A673 (cell line): ENCODE results near the gene ITGAV.

ENCODE experiments used
- EZH2 ChIP-seq: fragments of 200-600 bp; sonication (generic); IDR thresholded peaks from 2 replicates; pipeline ENCODE4 v1.6.1; 2017; ENCODE audit warnings: borderline replicate concordance, low read depth, mild to moderate bottlenecking, mixed read lengths, antibody characterized with exemption, low read length; ENCODE audit not compliant: poor library complexity, severe bottlenecking
- TF ChIP-seq, protein P1 (sequence below): fragments of 300-800, 200-600 bp; sonication (generic); conservative IDR thresholded peaks from 2 replicates; pipeline ENCODE4 v1.5.1; 2017; ENCODE audit warnings: low read depth, mild to moderate bottlenecking, antibody characterized with exemption, low read length, moderate library complexity, mixed read lengths

DNA sequence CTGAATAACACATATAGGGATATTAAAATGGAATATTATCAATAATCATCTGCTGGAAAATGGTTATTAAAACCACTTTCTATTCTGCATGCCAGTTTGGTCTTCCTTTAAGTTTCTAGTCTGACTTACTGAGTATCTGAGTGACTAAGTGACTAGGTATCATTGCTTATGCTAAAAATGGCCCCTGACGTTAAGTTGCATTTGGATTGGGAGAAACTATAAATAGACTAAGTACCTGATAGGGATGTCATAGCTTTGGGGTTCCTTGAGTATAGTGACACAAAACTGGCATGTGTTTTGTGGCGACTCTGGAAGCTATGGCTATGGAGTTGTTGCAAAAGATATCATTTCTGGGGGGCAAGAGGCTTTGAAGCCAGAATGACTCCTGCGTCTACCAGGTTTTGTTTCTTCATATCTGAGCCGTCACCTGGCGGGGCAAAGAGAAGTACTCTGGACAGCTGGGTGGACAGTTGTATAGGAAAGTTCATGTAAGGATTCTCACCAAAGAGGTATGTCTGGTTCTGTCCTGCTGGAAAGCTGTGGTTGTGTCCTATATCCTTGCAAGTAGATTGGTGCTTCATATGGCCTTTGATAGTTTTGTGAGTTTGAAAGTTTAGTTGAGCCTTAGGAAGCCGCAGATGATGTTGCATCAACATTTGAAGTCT, 17.9 kb downstream of the ITGAV start:
- TF ChIP-seq, protein P1, sequence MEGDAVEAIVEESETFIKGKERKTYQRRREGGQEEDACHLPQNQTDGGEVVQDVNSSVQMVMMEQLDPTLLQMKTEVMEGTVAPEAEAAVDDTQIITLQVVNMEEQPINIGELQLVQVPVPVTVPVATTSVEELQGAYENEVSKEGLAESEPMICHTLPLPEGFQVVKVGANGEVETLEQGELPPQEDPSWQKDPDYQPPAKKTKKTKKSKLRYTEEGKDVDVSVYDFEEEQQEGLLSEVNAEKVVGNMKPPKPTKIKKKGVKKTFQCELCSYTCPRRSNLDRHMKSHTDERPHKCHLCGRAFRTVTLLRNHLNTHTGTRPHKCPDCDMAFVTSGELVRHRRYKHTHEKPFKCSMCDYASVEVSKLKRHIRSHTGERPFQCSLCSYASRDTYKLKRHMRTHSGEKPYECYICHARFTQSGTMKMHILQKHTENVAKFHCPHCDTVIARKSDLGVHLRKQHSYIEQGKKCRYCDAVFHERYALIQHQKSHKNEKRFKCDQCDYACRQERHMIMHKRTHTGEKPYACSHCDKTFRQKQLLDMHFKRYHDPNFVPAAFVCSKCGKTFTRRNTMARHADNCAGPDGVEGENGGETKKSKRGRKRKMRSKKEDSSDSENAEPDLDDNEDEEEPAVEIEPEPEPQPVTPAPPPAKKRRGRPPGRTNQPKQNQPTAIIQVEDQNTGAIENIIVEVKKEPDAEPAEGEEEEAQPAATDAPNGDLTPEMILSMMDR = no peak
- no peak for TF ChIP-seq EZH2
